Suprapubic skin (tissue), 3 donors: ENCODE measurements around the gene TBC1D22A.

ENCODE experiments used
- CTCF ChIP-seq, 2 donors: fragments of 200-600 bp in 1 of 2; fragments of 450-650 bp in 1 of 2; sonication (generic) in 1 of 2; IDR thresholded peaks; one replicate each; pipeline ENCODE4 v1.5.1; 2016 to 2019; ENCODE audit warnings: antibody characterized with exemption in 2 of 2, mild to moderate bottlenecking in 1 of 2, moderate library complexity in 1 of 2
- EP300 ChIP-seq: sonication (generic); formaldehyde crosslinking; IDR thresholded peaks from one replicate; pipeline ENCODE4 v1.6.1; 2017; ENCODE audit warnings: antibody characterized with exemption

- TF ChIP-seq CTCF (IDR thresholded peaks at IDR 0.05) (no peak), EP300 (no peak)
Observed at GRCh38 chr22:47157486-47158270, 395.2 kb downstream of the TBC1D22A start.
